ENCODE results near the gene AGBL1.

The AGBL1 gene

DNA sequence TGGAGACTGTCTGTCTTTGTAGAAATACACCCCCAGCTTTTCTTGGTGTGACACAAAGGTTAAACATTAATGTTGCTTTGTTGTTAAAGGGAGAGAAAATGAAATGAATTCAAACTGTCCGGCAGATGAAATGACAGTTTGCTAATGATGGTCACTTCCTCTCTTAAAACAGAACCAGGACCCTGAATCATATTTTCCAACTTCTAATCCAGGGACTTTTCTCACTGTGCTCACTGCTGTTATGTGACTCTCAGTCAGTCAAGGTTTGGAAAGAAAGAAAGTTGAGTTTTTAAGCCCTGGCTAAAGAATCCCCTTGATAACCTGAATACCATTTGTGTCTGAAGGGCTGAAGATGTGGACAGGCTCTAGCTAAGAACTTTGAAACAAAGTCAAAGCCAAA is 215.8 kb downstream of the AGBL1 start:
- Histone ChIP-seq H3K27ac (ENCODE audit: extremely low read depth, low read depth, low read length) (no peak overlapping the region), H3K4me1 (ENCODE audit: control insufficient read depth, insufficient read depth, low read length) (peaks cover 4% of the 10 kb centered on the region; the same call in 1 of the 2 replicates), H3K9me3 (ENCODE audit: control insufficient read depth, insufficient read depth, low read depth, low read length) (no peaks in the 10 kb centered on the region), H3K36me3 (ENCODE audit: control insufficient read depth in 2 of 2, insufficient read depth in 1 of 2, low read length in 2 of 2) (no peaks in the 10 kb centered on the region), H3K4me3 (ENCODE audit: low read depth, low read length) (no peak overlapping the region)
- TF ChIP-seq ZNF707 (tag by site-specific recombination; IDR thresholded peaks at IDR 0.05) (no peak), ZNF354C (tag by site-specific recombination; IDR thresholded peaks at IDR 0.05; ENCODE audit: borderline replicate concordance, low read depth) (no peak), ZNF623 (tag by site-specific recombination; IDR thresholded peaks at IDR 0.05) (no peak)
- ChIA-PET CTCF (interaction anchor here (0.5 to 0.6 kb wide), 2 partner anchors 143 to 302 kb away, joined by 3 read pairs; no protein-coding TSS in a partner anchor), POLR2A (no interaction called here)

DNA sequence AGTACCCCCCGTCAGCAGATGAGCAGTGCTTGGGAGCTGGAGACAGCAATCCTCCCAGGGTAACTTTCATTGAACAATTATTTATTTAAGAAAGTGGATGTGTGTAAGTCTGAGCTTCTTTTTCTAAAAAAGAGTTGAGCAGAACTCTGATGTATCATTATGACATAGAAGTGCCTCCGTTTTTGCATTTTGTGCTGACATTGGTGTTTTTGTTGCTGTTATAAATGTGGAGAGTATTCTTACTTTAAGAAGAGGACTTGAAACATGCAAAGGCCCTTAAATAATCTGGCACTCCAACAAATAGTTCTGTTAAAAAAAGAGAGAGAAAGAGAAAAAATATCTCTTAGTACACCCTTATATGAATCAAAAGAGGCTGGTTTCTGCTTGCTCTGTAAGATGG is 217.1 kb downstream of the AGBL1 start:
- ChIA-PET POLR2A (no interaction called here), CTCF (interaction anchor here (0.7 to 1.6 kb wide), 2 partner anchors 65 to 187 kb away, joined by 3 to 5 read pairs; no protein-coding TSS in a partner anchor)
- Histone ChIP-seq H3K27ac (ENCODE audit: extremely low read depth, low read depth, low read length) (no peak overlapping the region), H3K4me3 (ENCODE audit: low read depth, low read length) (no peak overlapping the region), H3K4me1 (ENCODE audit: control insufficient read depth, insufficient read depth, low read length) (peaks cover 4% of the 10 kb centered on the region; the same call in 1 of the 2 replicates), H3K36me3 (ENCODE audit: control insufficient read depth in 2 of 2, insufficient read depth in 1 of 2, low read length in 2 of 2) (no peaks in the 10 kb centered on the region), H3K9me3 (ENCODE audit: control insufficient read depth, insufficient read depth, low read depth, low read length) (no peaks in the 10 kb centered on the region)
- TF ChIP-seq, protein P1, sequence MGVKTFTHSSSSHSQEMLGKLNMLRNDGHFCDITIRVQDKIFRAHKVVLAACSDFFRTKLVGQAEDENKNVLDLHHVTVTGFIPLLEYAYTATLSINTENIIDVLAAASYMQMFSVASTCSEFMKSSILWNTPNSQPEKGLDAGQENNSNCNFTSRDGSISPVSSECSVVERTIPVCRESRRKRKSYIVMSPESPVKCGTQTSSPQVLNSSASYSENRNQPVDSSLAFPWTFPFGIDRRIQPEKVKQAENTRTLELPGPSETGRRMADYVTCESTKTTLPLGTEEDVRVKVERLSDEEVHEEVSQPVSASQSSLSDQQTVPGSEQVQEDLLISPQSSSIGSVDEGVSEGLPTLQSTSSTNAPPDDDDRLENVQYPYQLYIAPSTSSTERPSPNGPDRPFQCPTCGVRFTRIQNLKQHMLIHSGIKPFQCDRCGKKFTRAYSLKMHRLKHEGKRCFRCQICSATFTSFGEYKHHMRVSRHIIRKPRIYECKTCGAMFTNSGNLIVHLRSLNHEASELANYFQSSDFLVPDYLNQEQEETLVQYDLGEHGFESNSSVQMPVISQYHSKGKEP (tag by site-specific recombination; IDR thresholded peaks at IDR 0.05) = no peak
- TF ChIP-seq ZSCAN30 (tag by site-specific recombination; IDR thresholded peaks at IDR 0.05) (no peak), ZNF16 (tag by site-specific recombination; IDR thresholded peaks at IDR 0.05; ENCODE audit: low read depth) (no peak), ZNF654 (tag by site-specific recombination; IDR thresholded peaks at IDR 0.05; ENCODE audit: low read depth) (no peak), ZNF157 (tag by site-specific recombination; IDR thresholded peaks at IDR 0.05) (no peak), ZNF341 (tag by site-specific recombination; IDR thresholded peaks at IDR 0.05; ENCODE audit: low read depth) (no peak), ZNF24 (tag by site-specific recombination; IDR thresholded peaks at IDR 0.05) (no peak), ZNF596 (tag by site-specific recombination; IDR thresholded peaks at IDR 0.05) (no peak), ZNF121 (tag by site-specific recombination; IDR thresholded peaks at IDR 0.05) (no peak), ZNF777 (tag by site-specific recombination; IDR thresholded peaks at IDR 0.05; ENCODE audit: borderline replicate concordance) (no peak), ZNF548 (tag by site-specific recombination; IDR thresholded peaks at IDR 0.05) (no peak), ZNF391 (tag by site-specific recombination; IDR thresholded peaks at IDR 0.05; ENCODE audit: borderline replicate concordance, low read depth) (no peak)
- TF ChIP-seq, protein P2, sequence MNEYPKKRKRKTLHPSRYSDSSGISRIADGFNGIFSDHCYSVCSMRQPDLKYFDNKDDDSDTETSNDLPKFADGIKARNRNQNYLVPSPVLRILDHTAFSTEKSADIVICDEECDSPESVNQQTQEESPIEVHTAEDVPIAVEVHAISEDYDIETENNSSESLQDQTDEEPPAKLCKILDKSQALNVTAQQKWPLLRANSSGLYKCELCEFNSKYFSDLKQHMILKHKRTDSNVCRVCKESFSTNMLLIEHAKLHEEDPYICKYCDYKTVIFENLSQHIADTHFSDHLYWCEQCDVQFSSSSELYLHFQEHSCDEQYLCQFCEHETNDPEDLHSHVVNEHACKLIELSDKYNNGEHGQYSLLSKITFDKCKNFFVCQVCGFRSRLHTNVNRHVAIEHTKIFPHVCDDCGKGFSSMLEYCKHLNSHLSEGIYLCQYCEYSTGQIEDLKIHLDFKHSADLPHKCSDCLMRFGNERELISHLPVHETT (tag by site-specific recombination; IDR thresholded peaks at IDR 0.05) = no peak
- TF ChIP-seq, protein P3, sequence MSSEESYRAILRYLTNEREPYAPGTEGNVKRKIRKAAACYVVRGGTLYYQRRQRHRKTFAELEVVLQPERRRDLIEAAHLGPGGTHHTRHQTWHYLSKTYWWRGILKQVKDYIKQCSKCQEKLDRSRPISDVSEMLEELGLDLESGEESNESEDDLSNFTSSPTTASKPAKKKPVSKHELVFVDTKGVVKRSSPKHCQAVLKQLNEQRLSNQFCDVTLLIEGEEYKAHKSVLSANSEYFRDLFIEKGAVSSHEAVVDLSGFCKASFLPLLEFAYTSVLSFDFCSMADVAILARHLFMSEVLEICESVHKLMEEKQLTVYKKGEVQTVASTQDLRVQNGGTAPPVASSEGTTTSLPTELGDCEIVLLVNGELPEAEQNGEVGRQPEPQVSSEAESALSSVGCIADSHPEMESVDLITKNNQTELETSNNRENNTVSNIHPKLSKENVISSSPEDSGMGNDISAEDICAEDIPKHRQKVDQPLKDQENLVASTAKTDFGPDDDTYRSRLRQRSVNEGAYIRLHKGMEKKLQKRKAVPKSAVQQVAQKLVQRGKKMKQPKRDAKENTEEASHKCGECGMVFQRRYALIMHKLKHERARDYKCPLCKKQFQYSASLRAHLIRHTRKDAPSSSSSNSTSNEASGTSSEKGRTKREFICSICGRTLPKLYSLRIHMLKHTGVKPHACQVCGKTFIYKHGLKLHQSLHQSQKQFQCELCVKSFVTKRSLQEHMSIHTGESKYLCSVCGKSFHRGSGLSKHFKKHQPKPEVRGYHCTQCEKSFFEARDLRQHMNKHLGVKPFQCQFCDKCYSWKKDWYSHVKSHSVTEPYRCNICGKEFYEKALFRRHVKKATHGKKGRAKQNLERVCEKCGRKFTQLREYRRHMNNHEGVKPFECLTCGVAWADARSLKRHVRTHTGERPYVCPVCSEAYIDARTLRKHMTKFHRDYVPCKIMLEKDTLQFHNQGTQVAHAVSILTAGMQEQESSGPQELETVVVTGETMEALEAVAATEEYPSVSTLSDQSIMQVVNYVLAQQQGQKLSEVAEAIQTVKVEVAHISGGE (tag by site-specific recombination; conservative IDR thresholded peaks at IDR 0.05; ENCODE audit: low read depth) = no peak
